Measurements from ENCODE around the gene SAMD11.

GRCh38 chr1:947958-948357 is 24.2 kb downstream of the SAMD11 start:
- TF ChIP-seq, protein P1, sequence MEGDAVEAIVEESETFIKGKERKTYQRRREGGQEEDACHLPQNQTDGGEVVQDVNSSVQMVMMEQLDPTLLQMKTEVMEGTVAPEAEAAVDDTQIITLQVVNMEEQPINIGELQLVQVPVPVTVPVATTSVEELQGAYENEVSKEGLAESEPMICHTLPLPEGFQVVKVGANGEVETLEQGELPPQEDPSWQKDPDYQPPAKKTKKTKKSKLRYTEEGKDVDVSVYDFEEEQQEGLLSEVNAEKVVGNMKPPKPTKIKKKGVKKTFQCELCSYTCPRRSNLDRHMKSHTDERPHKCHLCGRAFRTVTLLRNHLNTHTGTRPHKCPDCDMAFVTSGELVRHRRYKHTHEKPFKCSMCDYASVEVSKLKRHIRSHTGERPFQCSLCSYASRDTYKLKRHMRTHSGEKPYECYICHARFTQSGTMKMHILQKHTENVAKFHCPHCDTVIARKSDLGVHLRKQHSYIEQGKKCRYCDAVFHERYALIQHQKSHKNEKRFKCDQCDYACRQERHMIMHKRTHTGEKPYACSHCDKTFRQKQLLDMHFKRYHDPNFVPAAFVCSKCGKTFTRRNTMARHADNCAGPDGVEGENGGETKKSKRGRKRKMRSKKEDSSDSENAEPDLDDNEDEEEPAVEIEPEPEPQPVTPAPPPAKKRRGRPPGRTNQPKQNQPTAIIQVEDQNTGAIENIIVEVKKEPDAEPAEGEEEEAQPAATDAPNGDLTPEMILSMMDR (conservative IDR thresholded peaks at IDR 0.05; ENCODE audit: low read length): no peak
- TF ChIP-seq EZH2phosphoT487 (IDR thresholded peaks at IDR 0.05; ENCODE audit: borderline replicate concordance): no peak
